ENCODE data around the gene AMOT. TPM values are rescaled to one million over a fixed set of nuclear protein-coding genes. Genes with fewer than 3 reads are reported as not detected.

AMOT gene
- total RNA-seq, 2 donors from 2014 or later = 1.4 to 2.7 TPM

- H3K4me3 Mint-ChIP-seq = no peak overlapping the region
- ATAC-seq (no peak), DNase-seq (no peak)
- peaks cover 4% of the 10 kb centered on the region for H3K4me1 Mint-ChIP-seq
- H3K36me3 Mint-ChIP-seq (ENCODE audit: low read depth) = peaks cover 2% of the 10 kb centered on the region
- no peaks in the 10 kb centered on the region for H3K9me3 ChIP-seq (ENCODE audit: control insufficient read depth, low read length, poor library complexity, severe bottlenecking)
- peaks cover 5% of the 10 kb centered on the region for H3K27me3 Mint-ChIP-seq
- no peak overlapping the region for H3K27ac Mint-ChIP-seq
Observed at GRCh38 chrX:112736310-112736709, 104.3 kb downstream of the AMOT start.

DNA sequence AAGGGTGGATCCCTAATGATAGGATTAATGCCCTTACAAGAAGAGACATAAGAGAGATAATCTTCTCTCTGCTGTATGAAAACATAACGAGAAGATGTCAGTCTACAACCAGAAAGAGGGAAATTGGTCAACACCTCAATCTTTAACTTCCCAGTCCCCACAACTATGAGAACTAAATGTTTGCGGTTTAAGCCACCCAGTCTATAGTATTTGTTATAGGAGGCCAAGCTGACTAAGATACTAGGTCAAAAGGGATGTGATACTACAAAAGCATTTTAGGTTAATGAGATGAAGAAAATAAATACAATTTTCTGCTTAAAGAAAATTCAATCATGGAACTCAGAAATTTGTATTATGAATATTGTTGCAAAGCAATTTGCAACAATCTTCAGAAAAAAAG is 105.5 kb downstream of the AMOT start:
- peaks cover 5% of the 10 kb centered on the region for H3K27me3 Mint-ChIP-seq
- DNase-seq = no peak
- H3K9me3 ChIP-seq (ENCODE audit: control insufficient read depth, low read length, poor library complexity, severe bottlenecking) = no peaks in the 10 kb centered on the region
- H3K4me3 Mint-ChIP-seq = no peak overlapping the region
- peaks cover 2% of the 10 kb centered on the region for H3K36me3 Mint-ChIP-seq (ENCODE audit: low read depth)
- no peak overlapping the region for H3K27ac Mint-ChIP-seq
- no peak for ATAC-seq
- H3K4me1 Mint-ChIP-seq = peaks cover 4% of the 10 kb centered on the region

GRCh38 chrX:112734290-112734689 is 106.3 kb downstream of the AMOT start:
- no peak overlapping the region for H3K4me3 Mint-ChIP-seq
- H3K4me1 Mint-ChIP-seq = peaks cover 4% of the 10 kb centered on the region

GRCh38 chrX:112731793-112732192 is 108.8 kb downstream of the AMOT start:
- no peak overlapping the region for H3K27ac Mint-ChIP-seq
- peaks cover 4% of the 10 kb centered on the region for H3K4me1 Mint-ChIP-seq
- H3K27me3 Mint-ChIP-seq = no peaks in the 10 kb centered on the region
- no peak for DNase-seq
- no peak for ATAC-seq
- H3K9me3 ChIP-seq (ENCODE audit: control insufficient read depth, low read length, poor library complexity, severe bottlenecking) = no peaks in the 10 kb centered on the region
- no peak overlapping the region for H3K4me3 Mint-ChIP-seq
- no peaks in the 10 kb centered on the region for H3K36me3 Mint-ChIP-seq (ENCODE audit: low read depth)

More at GRCh38 chrX:112734290-112734689, 106.3 kb downstream of the AMOT start:
- no peak for ATAC-seq
- no peaks in the 10 kb centered on the region for H3K9me3 ChIP-seq (ENCODE audit: control insufficient read depth, low read length, poor library complexity, severe bottlenecking)
- H3K27ac Mint-ChIP-seq = no peak overlapping the region
- no peak for DNase-seq
- H3K27me3 Mint-ChIP-seq = peaks cover 2% of the 10 kb centered on the region
- peaks cover 2% of the 10 kb centered on the region for H3K36me3 Mint-ChIP-seq (ENCODE audit: low read depth)

Other genes starting within 250 kb of the AMOT start
- under 1 TPM; 0.34 to 0.45 TPM for gene LHFPL1, start 160.9 kb downstream of the AMOT start, total RNA-seq